Endothelial cell of hepatic sinusoid (primary cell): ENCODE data around the gene PDGFA.

Experiments
- in situ Hi-C: cut with HindIII; loops from 2 replicates; pipeline ENCODE4 v1.10.0; 2017; ENCODE audit warnings: low sequenced_read_pairs

PDGFA gene

DNA sequence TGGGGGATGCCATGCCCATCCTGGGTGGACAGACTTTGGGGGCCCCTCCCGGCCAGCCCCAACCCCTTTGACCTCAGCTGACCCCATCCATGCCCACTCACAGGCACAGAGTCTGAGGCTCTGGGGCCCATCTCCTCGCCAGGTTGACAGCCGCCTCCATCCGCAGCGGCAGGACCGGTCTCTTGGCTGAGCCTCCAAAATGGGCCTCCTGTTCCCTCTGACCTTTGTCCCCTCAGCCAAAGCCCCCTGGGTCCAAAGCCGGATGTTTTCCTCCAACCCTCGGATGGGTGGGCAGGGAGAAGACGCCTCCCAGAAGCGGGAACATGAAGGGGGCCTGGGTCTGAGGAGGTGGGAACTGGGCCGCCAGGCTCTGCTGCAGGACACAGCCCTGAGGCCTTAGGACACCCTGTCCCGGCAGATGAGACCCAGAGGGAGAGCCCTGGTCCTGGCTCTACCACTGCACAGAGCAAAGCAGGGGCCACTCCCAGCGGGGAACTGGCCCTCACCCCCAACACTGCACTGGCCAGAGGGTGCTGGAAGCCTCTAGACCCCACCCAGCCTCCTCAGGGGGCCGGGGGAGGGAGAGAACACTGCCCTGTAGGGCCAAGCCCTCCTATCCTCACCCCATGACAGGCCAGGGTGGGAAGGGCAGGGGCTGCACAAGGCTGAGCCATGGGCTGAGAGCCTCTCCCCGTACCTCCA lies 12.6 kb downstream of the PDGFA start:
- in situ Hi-C loops, result no loop called here

DNA sequence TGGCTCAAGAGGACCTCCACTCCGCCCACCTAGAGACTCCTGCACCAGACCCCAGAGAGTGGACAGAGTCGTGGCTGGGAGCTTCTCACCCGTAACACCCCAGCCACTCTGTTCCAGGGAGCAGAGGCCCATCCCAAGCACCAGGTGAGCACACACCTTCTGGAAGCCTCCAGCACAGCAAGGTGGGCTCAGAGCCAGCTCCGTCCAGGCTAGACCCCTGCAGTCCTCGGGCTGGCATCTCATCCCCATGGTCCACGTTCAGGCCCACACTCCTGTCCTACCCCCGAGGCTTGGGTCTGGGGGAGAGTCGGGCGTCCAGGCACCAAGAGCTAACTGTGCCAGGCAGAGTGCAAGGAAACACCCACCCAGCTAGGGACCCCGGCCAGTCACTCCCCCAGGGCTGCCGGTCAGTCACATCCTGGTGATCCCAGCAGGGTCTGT lies 13.2 kb downstream of the PDGFA start:
- in situ Hi-C loops, result no loop called here

DNA sequence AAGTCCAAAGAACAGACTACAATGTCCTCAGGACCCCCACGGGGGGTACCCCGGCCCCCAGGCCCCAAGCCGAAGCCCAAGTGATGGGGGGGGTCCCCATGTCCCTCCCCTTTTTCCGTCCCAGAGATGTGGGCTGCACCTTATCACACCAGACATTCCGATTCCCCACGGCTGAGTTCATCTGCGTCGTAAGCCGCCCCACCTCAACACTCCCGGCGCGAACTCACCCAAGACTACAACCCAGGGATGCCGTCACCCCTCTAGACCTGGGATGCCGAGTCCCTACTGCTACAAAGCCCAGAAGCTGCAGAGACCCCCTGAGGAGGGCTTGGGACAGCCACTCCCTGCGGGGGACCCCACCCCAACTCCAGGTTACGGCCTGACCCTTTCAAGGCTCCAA lies 14.5 kb downstream of the PDGFA start:
- in situ Hi-C loops, result no loop called here

DNA sequence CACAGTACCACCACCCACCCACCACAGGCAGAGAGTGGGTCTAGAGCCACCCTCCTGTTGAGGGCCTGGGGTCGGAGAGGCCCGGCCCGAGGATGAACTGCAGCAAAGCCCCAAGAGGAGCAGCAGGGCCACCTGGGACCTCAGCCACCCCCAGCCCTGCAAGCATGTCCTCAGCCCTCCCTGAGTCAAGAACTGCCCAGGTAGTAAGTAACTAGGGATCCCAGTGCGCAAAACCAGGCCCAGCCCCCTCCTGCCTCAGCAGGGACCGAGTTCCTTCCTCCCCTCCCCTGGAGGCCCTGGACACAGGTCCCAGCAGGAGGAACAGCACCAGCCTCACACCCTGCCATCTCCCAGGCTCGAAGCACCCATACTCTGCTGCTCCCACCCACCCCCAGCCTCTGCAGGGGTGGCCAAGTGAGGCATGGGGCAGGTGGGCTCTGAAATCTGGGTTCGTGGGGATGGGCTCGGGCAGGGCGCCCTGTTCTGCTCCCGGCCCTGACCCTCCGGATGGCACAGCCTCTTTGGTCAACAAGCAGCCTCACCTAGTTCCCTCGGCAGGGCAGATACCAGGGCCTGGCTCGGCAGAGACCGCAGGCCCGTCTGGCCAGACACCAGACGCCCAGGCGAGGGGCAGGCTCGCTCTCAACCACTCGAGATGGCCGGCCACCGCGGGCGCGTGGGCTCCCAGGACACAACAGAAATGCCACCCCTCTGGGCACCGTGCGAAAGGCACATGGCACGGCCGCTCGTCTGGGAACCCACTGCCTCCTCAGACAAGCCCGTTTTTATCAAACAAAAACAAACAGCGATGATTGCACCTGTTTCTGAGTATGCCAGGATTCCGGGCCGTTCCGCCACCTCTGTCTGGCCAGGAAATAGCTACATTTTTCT lies 15.2 kb downstream of the PDGFA start:
- in situ Hi-C loops, result no loop called here

DNA sequence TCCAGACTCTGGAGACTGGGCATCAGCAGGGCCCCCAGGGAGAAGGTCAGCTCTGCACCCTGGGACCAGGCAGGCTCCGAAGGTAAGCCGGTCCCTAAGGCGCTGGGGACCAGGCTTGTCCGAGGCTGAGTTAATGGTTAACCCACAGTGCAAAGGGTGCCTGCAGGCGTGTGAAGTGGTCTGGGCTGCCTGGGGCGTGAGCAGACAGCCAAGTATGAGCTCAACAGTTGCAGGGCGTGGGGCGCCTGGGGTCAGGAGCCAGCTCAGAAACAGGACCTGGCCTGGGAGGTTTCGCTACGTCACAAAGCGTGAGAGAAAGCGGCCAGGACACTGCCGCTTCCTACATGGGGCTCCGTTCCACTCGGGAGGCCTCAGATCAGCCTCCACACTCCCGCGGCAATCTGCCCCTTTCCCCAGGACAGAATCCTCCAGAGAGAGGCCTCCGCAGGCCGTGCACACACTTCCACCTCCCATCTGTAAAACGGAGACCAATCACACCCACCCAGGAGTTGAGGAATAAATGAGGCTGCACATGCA lies 16.0 kb downstream of the PDGFA start:
- in situ Hi-C loops, result no loop called here

DNA sequence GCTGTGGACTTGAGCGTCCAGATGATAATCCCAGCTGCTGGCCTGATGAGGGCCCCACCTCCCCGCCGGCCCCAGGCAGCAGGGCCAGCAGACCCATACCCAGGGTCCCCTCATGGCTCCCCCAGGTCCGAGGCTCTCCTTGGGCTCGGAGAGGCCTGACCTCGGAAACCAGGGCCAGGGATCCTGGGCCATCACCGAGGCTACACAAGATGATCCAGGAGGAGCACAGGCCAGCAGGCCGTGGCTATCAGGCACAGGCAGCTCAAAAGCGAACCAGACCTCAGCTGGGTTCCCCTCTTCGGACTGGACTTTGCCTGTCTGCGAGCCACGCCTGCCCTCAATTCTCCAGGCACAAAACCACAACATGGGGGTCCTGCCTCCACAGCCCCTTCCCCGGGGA lies 17.4 kb downstream of the PDGFA start:
- in situ Hi-C loops, result no loop called here

DNA sequence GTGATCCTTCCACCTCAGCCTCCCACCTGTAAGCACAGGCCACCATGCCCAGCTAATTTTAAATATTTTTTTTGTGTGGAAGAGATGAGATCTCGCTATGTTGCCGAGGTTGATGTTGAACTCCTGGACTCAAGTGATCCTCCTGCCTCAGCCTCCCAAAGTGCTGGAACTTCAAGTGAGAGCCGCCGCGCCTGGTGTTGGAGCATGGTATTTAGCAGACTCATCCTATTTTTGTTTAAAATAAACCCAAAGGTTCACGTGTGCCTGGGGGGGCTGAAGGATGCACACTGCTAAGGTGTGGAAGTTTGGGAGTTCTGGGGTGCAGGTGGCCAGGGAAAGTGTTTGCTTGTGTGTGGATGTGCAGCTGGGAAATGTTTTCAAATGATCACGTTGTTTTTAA lies 18.1 kb downstream of the PDGFA start:
- in situ Hi-C loops, result no loop called here

DNA sequence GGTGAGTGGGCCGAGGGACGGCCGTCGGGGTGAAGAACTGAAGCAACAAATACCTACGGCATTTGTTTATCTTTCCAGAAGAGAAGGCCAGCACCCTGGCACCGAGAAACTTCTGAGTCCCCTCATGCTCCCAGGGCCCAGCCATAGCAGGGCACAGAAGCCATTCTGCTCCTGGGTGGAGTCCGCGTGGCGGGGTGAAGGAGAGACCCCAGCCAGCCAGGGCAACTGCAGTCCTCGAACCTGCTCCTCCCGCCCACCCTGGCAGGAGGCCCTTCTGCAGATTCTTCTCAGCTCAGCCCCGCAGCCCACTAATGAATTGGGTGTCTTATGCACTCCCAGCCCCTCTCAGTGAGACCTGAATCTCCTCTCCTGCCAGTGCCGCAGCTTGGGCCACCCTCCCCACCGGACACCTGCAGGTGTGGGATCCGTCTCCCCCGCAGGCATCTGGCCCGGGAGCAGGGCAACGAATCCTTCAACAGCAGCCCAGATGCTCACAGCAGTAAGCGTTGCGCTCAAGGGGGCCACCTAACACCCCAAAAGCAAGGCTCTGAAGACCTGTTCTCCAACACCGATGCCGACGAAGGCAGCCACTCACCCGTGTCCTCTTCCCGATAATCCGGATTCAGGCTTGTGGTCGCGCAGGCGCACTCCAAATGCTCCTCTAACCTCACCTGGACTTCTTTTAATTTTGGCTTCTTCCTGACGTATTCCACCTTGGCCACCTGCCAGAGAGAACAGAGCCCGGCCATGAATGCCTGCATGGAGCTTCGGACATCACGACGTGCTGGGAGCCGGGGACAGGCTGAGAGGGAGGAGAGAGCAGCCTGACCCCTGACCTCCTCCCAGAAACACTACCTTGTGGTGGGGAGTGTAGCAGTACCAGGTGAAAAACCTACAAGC lies 18.9 kb downstream of the PDGFA start:
- in situ Hi-C loops, result no loop called here

DNA sequence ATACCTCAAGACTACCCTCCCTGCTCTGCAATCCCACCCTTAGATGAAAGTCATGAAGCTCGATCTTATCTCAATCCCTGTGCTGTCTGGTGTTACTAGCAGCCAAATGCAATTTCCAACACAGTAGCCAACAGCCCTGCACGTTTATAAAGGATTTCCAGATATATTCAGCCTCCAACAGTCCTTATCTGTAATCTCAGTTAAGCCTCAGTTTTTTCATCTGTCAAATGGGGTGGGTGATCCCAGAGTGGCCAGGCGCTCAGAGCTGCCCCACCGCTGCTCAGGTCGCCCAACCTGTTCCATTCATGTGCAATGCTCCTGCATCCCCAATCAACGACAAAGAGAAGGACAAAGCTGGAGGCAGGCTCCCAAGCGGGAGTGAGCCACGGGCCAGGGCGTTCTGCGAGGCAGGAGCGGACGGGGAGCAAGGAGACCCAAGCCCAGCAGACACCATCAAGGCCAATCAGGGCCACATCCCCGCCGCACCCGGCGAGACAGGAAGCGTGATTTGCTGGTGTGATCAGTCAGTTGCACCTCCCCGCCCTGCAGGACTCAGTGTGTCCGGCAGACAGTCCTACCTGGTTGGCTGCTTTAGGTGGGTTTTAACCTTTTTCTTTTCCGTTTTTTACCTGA lies 19.7 kb downstream of the PDGFA start:
- in situ Hi-C loops, result loop anchor here (10.0 kb wide), 2 partner anchors 55 to 345 kb away; no protein-coding TSS in a partner anchor

DNA sequence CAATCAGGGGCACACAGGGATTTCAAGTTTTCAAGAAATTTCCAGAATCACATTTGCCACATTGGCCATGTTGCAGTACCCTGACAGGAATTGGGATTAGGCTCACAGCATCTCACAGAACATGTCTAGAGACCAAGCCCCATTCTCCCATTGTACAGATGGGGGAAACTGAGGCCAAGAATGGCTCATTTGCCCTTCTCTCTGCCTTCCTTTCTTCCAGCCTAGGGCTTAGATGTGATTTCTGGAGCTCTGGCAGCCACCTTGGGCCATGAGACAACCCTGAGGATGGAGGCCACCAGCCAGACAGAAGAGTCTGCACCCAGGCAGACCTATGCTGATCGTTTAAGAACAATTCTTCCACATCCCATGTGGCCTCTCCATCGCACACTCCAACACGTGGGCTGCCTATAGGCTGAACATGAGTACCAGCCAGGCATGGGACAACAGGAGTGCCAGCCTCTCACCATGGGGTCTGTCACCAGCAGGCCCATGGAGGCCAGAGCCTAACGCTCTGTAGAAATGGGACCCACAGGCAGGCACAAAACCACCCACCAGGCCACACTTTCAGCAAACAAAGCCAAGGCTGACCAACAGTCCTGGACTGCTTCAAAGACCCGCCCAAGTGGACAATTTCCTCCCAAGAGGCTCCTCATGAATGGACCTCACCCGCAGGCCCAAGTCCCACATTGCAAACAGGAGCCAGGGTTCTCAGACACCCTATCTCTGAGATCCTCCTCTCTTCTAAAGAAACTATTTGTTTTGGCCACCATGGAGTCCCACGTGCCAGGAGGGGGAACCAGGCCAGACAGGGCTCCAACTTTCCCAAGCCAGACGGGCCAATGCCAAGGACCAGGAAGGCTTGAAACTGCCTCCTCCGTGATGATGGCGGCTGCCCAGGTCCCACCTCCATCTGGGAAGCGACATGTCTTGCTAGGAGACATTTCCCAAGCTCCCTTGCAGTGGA lies 20.7 kb downstream of the PDGFA start:
- in situ Hi-C loops, result loop anchor here (10.0 kb wide), 2 partner anchors 56 to 346 kb away; no protein-coding TSS in a partner anchor

DNA sequence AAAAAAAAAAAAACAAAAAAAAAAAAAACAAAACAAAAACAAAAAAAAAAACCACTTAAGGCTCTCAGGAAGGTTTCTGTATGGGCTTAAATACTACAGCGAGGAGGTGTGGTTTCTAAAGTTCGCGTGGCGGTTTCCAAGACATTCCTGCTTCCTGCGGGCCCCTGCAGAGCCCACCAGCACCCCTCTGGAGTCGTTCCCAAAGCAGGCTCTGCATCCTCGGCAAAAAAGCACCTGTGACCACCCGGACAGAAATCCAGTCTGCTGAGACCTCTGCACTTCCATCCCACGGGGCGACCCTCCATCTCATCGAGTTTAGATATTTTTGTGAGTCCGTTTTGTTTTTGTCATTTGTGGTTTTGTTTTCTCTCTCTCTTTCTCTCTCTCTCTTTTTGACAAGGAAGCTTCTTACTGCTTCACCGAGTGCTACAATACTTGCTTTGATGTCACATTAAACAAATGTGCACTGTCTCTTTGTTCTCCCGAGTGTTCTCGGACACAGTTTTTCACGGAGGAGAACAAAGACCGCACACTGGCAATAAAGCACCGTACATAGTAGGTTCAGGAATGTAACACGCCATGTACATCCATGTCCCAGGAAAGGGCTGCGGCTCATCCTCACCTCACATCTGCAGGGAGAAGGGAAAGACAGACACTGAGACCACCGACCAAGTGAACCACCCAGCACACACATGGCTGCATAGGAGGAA lies 21.5 kb downstream of the PDGFA start:
- in situ Hi-C loops, result loop anchor here (10.0 kb wide), 2 partner anchors 57 to 347 kb away; no protein-coding TSS in a partner anchor

DNA sequence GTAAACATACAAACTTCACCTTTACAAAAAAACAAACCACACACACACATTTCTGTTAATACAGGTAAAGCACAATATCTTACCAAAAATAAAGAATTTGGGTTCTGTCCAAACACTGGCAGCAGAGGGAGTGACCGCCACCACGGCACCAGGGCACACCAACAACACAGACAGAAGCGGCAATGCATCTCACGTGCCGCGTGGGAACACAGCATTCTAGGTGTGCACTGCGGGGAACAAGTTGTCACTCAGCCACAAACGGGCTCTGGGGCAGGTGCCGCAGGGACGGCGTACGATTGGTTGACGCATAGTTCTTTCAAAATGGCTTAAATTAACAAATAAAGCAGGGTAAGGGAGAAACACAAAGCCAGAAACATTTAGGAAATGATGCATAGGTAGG lies 22.3 kb downstream of the PDGFA start:
- in situ Hi-C loops, result loop anchor here (10.0 kb wide), 2 partner anchors 57 to 347 kb away; no protein-coding TSS in a partner anchor

DNA sequence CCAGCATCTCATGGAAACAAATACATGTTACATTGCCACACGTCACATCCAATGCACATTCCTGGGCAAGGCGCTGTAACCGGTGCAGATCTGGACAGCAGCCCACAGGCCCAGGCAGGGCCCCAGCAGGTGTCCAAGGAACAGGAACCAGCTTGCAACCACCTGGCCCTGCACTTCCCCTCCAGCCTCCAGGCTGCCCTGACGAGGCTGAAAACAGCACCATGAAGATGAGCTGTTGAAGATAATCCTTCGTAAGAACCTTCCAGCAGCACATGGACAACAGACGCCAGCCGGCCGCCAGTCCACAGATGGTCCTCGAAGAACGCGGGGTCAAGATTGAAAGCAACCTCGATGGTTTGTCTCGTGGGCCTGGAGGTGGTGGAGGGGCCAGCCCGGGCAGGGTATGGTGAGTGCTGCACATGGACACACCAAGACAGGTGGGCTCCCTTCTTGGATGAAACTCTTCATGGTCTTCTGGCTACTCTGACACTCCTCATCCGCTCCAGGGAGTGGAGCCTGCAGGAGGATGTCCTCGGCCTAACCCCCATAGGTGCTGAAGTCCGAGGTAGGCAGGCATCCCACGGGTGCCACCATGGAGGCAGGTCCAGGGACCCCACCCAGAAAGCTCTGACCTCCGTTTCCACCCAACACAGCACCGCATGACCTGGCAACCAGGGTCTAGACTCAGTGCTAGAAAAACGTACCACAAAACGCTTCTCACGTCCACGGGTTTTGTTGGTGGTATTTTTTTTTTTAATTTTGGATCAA lies 22.9 kb downstream of the PDGFA start:
- in situ Hi-C loops, result loop anchor here (10.0 kb wide), 2 partner anchors 58 to 348 kb away; no protein-coding TSS in a partner anchor

DNA sequence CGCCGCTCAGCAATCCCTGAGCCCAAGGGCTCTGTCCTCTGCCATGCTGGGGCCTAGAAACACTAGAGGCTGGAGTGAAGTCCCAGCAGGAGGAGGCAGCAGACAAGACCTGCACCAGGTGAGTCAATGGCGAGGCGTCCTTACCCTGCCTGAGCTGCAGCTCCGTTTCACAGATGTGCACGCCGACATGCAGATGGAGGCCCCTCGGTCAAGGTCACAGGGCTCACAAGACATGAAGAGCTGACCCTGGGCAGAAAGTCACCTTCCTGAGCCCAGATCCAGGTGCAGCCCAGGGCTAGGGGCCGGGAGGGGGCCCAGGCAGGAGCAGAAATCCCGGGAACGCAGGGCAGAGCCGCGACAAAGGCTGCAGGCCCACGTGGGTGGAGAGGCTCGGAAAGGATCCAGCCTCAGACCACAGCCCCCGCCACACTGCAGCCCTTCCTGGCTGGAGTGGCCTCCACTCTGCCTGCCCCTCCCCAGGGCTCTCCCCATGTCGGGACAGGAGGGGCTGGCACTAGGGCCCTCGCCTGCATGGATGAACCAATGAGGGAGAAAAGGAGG lies 23.8 kb downstream of the PDGFA start:
- in situ Hi-C loops, result loop anchor here (10.0 kb wide), 2 partner anchors 59 to 349 kb away; no protein-coding TSS in a partner anchor

DNA sequence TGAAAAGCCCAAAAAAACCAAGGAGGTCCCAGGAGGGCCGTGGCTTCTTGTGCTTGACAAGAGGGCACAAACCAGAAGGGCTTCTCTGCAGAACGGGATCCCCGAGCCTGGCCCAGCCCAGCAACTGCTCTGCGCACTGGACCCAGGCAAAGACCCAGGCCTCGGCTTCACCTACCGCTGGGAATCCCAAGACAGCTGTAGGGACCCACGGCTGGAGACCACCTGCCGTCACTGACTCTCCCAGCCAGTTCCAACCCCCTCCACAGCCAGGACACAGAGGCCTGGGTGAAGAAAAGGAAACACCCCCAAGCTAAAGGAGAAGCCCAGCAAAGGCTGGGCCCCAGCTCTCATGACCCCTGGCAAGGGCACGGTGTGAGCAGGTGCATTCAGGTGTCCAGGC lies 24.3 kb downstream of the PDGFA start:
- in situ Hi-C loops, result loop anchor here (10.0 kb wide), 2 partner anchors 59 to 349 kb away; no protein-coding TSS in a partner anchor

DNA sequence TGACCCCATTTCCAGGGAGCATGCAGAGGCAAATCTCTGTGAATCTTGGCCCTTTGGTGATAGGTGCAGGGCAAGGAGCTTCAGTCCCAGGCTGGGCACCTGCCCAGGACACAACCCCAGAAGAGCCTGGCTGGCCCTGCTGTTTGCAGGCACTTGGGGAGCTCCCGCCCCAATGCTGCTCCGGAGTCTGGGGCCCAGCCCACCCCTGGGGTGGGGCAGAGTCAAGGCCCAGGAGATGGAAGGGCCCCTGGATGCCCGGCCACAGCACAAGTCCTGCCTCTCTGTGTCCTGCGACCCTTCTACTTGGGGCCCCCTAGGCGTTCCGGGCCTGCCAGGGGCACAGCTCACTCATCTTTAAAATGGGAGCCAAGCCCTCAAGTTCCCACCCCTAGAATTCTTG lies 24.7 kb downstream of the PDGFA start:
- in situ Hi-C loops, result loop anchor here (5.0 to 10.0 kb wide), 7 partner anchors 48 to 350 kb away; no protein-coding TSS in a partner anchor

DNA sequence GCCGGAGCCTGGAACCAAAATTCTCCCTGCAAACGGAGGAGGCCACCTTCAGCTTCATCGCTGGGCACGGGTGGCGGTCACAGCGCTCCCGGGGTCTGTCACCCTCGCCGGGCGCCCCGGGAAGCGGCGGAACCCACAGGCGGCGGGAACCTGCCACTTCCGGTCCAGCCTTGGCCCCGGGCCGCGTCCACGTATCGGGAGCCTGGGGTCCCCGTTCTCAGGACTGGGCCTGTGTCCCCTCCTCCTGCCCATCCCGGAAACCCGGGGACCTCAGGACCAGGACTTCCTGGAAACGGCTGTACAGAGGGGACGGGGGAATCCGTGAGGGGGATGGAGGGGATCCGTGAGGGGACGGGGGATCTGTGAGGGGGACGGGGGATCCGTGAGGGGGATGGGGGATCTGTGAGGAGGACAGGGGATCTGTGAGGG lies 25.4 kb downstream of the PDGFA start:
- in situ Hi-C loops, result loop anchor here (5.0 to 10.0 kb wide), 7 partner anchors 47 to 351 kb away; no protein-coding TSS in a partner anchor
